Activated naive CD8-positive, alpha-beta T cell (primary cell): ENCODE results near the gene MAPK8IP2.
"Not testable (repeated sequence)": the region's sequence is repeated elsewhere in the genome, so short reads cannot be mapped to it uniquely, and the experiment has no call there.

Experiments
- H3K27ac Mint-ChIP-seq: one replicate; pipeline ENCODE4 v1.8.0; 2021; ENCODE audit warnings: mixed read lengths
- H3K27me3 Mint-ChIP-seq: one replicate; pipeline ENCODE4 v1.8.0; 2021; ENCODE audit warnings: mixed read lengths
- H3K36me3 Mint-ChIP-seq: one replicate; pipeline ENCODE4 v1.8.0; 2021; ENCODE audit warnings: mixed read lengths
- H3K4me1 Mint-ChIP-seq: one replicate; pipeline ENCODE4 v1.8.0; 2021; ENCODE audit warnings: low read depth, mixed read lengths
- H3K4me3 Mint-ChIP-seq: one replicate; pipeline ENCODE4 v1.8.0; 2021; ENCODE audit warnings: mild to moderate bottlenecking, mixed read lengths
- H3K9me3 Mint-ChIP-seq: one replicate; pipeline ENCODE4 v1.8.0; 2021; ENCODE audit warnings: low read depth, mixed read lengths

The MAPK8IP2 gene

DNA sequence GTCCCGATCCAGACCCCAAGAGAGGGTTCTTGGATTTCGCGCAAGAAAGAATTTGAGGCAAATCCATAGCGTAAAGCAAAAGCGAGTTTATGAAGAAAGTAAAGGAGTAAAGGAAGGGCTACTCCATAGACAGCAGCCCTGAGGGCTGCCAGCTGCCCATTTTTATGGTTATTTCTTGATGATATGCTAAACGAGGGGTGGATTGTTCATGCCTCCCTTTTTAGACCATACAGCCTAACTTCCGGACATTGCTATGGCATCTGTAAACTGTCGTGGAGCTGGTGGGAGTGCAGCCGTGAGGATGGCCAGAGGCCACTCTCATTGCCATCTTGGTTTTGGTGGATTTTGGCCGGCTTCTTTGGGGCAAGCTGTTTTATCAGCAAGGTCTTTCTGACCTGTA, 52.7 kb downstream of the MAPK8IP2 start:
- no peaks in the 10 kb centered on the region for H3K9me3 Mint-ChIP-seq

DNA sequence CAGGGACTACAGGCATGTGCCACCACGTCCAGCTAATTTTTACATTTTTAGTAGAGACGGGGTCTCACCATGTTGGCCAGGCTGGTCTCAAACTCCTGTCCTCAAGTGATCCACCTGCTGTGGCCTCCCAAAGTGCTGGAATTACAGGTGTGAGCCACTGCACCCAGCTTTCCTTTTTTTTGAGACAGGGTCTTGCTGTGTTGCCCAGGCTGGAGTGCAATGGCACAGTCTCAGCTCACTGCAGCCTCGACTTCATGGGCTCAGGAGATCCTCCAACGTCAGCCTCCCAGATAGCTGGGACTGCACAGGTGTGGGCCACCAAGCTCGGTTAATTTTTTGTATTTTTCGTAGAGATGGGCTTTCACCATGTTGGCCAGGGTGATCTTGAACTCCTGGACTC, 54.1 kb downstream of the MAPK8IP2 start:
- not testable (repeated sequence) for H3K27me3 Mint-ChIP-seq, H3K36me3 Mint-ChIP-seq, H3K9me3 Mint-ChIP-seq

More for the DNA sequence above, 52.7 kb downstream of the MAPK8IP2 start:
- Mint-ChIP-seq H3K27me3 (peaks cover 3% of the 10 kb centered on the region), H3K4me1 (no peaks in the 10 kb centered on the region), H3K27ac (no peak overlapping the region), H3K4me3 (no peak overlapping the region), H3K36me3 (no peaks in the 10 kb centered on the region)

DNA sequence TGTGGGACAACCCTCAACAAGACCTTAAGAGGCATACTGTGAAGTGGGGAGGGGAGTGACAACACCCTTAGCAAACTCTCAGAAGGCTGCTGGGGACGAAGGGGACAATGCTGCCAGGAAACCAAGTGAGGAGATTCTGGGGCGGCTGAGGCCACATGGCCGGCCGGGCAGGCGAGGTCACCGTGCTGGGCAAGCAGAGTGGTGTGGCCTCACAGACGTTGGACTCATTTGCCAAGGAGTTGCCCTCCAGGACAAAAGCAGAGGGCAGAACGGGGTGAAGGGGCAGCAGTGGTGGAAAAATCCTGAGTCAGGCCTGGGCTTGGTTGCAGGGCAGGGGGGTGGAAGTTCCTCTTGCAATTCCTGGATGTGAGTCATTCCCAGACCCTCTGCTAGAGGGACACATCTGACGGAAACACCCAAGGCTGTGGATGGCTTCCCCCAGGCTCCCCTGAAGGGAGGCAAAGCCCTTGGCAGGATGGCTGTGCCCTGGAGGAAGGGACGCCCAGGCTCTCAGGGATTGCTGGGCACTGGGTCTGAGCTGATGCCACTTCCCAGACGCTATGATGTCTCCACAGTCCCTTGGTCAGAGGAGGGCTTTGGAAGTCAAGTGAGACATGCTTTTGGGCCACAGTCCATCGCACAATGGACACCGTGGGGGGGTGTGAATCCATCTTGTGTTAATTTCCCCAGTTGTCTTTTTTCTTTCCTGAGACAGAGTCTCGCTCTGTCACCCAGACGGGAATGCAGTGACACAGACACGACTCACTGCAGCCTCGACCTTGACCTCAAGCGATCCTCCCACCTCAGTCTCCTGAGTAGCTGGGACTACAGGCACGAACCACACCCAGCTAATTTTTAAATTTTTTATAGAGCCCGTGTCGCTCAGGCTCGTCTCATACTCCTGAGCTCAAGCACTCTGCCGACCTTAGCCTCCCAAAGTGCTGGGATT, 55.8 kb downstream of the MAPK8IP2 start:
- H3K4me3 Mint-ChIP-seq: no peak overlapping the region
- no peaks in the 10 kb centered on the region for H3K4me1 Mint-ChIP-seq
- no peak overlapping the region for H3K27ac Mint-ChIP-seq
- no peaks in the 10 kb centered on the region for H3K9me3 Mint-ChIP-seq
- peaks cover 5% of the 10 kb centered on the region for H3K27me3 Mint-ChIP-seq
- peaks cover 2% of the 10 kb centered on the region for H3K36me3 Mint-ChIP-seq

More for the DNA sequence above, 54.1 kb downstream of the MAPK8IP2 start:
- not testable (repeated sequence) for H3K4me1 Mint-ChIP-seq, H3K27ac Mint-ChIP-seq, H3K4me3 Mint-ChIP-seq

DNA sequence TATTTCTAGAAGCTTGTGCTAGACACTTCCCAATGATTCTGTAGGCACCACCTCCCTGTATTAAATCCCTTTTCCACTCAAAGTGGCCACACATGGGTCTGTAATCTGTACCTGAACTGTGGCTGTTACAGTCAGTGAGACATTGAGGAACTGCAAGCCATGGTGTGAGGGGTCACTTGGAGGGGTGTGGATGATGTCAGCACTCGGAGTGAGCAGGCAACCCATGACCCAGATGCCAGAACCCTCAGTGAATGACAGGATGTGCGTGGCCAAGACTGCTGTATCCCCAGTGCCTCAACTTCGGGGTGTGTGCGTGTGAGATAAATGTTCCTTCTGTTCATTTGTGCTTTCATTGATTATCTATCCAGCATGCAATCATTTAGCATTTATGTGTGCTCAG, 57.3 kb downstream of the MAPK8IP2 start:
- H3K27ac Mint-ChIP-seq: no peak overlapping the region
- peaks cover 5% of the 10 kb centered on the region for H3K27me3 Mint-ChIP-seq
- H3K4me3 Mint-ChIP-seq: no peak overlapping the region
- peaks cover 2% of the 10 kb centered on the region for H3K36me3 Mint-ChIP-seq
- no peaks in the 10 kb centered on the region for H3K9me3 Mint-ChIP-seq
- no peaks in the 10 kb centered on the region for H3K4me1 Mint-ChIP-seq

DNA sequence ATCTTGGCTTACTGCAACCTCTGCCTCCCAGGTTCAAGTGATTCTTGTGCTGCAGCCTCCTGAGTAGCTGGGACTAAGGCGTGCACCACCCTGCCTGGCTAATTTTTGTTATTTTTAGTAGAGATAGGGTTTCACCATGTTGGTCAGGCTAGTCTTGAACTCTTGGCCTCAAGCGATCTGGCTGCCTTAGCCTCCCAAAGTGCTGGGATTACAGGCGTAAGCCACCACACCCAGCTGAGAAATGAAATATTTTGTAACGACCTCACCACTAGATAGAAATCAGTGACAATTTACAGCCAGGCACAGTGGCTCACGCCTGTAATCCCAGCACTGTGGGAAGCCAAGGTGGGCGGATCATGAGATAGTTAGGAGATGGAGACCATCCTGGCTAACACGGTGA, 59.1 kb downstream of the MAPK8IP2 start:
- not testable (repeated sequence) for H3K9me3 Mint-ChIP-seq, H3K27me3 Mint-ChIP-seq, H3K36me3 Mint-ChIP-seq

DNA sequence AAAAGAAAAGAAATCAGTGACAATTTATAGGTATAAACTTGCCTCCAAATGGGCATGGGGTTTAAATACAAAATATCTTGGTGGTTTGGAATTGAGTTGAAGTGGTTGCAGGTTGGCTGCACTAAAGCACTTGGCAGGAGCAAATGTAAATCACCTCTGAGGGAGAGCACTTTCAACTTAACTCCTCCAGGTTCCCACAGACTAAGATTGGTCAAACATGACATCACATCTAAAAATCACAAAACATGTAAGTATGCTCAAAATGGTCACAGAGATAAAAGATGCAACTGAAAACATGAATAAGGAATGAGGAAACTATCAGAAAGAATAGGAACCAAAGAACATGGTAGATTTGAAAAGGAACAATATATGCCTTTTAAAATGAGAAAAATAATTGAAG, 59.7 kb downstream of the MAPK8IP2 start:
- Mint-ChIP-seq H3K9me3 (no peaks in the 10 kb centered on the region), H3K27ac (no peak overlapping the region), H3K4me3 (no peak overlapping the region), H3K4me1 (no peaks in the 10 kb centered on the region), H3K27me3 (peaks cover 7% of the 10 kb centered on the region), H3K36me3 (peaks cover 2% of the 10 kb centered on the region)

More for the DNA sequence above, 59.1 kb downstream of the MAPK8IP2 start:
- H3K27ac Mint-ChIP-seq, H3K4me3 Mint-ChIP-seq, H3K4me1 Mint-ChIP-seq: not testable (repeated sequence)
